Muscle of leg (tissue), 16 donors: ENCODE data around the gene KRT6B. TPM values are rescaled to one million over a fixed set of nuclear protein-coding genes. Genes with fewer than 3 reads are reported as not detected.
A peak's percentile ranks its signal among the peaks of the same experiment; 100 is the strongest.
"Not testable (repeated sequence)": the region's sequence is repeated elsewhere in the genome, so short reads cannot be mapped to it uniquely, and the experiment has no call there.

Source experiments
- DNase-seq: peaks from one replicate; pipeline ENCODE4 v3.0.0; 2013
- H3K27ac ChIP-seq: one replicate; pipeline ENCODE4 v1.5.1; 2013; ENCODE audit warnings: mild to moderate bottlenecking, low read length, control low read depth
- H3K27me3 ChIP-seq: one replicate; pipeline ENCODE4 v1.6.1; 2013; ENCODE audit warnings: low read length; ENCODE audit not compliant: control insufficient read depth, insufficient read depth
- H3K36me3 ChIP-seq: one replicate; pipeline ENCODE4 v1.6.1; 2013; ENCODE audit warnings: low read length; ENCODE audit not compliant: control insufficient read depth, insufficient read depth
- H3K4me1 ChIP-seq: one replicate; pipeline ENCODE4 v1.6.1; 2013; ENCODE audit warnings: low read length; ENCODE audit not compliant: control insufficient read depth, insufficient read depth
- H3K4me3 ChIP-seq: one replicate; pipeline ENCODE4 v1.5.1; 2013; ENCODE audit warnings: low read length, control low read depth
- H3K9me3 ChIP-seq: replicated peaks from 2 replicates; pipeline ENCODE4 v1.6.1; 2013; ENCODE audit warnings: low read depth, low read length; ENCODE audit not compliant: control insufficient read depth
- WGBS: methylation state at CpG from one replicate; pipeline ENCODE4 v1.1.5; 2013; ENCODE audit warnings: missing lambda C conversion rate; ENCODE audit not compliant: insufficient coverage; 5-methylcytosine and 5-hydroxymethylcytosine counted together
- long read RNA-seq, 11 donors: transcript quantifications; one replicate each; lab custom pipeline, GENCODE V29; 2026
- polyA plus RNA-seq, 8 donors: library from polyadenylated mRNA; unstranded; fragments of 120-200 nt; gene quantifications; one replicate each; pipeline versions ENCODE4 v1.2.1 to v1.2.3, GENCODE V29; 2013; ENCODE audit warnings: inconsistent platforms in 1 of 8, low replicate concordance in 1 of 8; ENCODE audit not compliant: insufficient read length in 8 of 8, insufficient read depth in 1 of 8
- total RNA-seq: library from RNA; stranded (reverse); fragments of 120-200 nt; gene quantifications from one replicate; pipeline ENCODE4 v1.2.4, GENCODE V29; 2013

Gene KRT6B
- not detected for total RNA-seq
- polyA plus RNA-seq: under 1 TPM in 1 of 8 donors, not detected in 7; 0.44 TPM
- long read RNA-seq, donor 1: 0 reads
- long read RNA-seq, donor 2: 0 reads
- long read RNA-seq, donor 3: 0 reads
- long read RNA-seq, donor 4: 0 reads
- long read RNA-seq, donor 5: 0 reads
- long read RNA-seq, donor 6: 0 reads
- long read RNA-seq, donor 7: 0 reads
- long read RNA-seq, donor 8: 0 reads
- long read RNA-seq, donor 9: 0 reads
- long read RNA-seq, donor 10: 0 reads
- long read RNA-seq, donor 11: 0 reads

- 92% methylated on average over 5 of the region's 6 CpGs for WGBS
- DNase-seq: no peak
- Histone ChIP-seq H3K4me1 (no peaks in the 10 kb centered on the region), H3K36me3 (no peaks in the 10 kb centered on the region), H3K27me3 (no peaks in the 10 kb centered on the region), H3K9me3 (no peaks in the 10 kb centered on the region), H3K27ac (no peak within 1 kb of the TSS), H3K4me3 (no peak within 1 kb of the TSS)
Measured at GRCh38 chr12:52452101-52452500, at the start of gene KRT6B. TSS of gene KRT6B (minus strand) at chr12:52452146. CDS start at chr12:52452078, 68 bp downstream.

- DNase-seq: no peak
- no peak overlapping the region for H3K4me3 ChIP-seq
- H3K9me3 ChIP-seq: no peaks in the 10 kb centered on the region
- H3K27me3 ChIP-seq: no peaks in the 10 kb centered on the region
- H3K4me1 ChIP-seq: peaks cover 2% of the 10 kb centered on the region
- H3K27ac ChIP-seq: no peak overlapping the region
- H3K36me3 ChIP-seq: no peaks in the 10 kb centered on the region
- WGBS: 72% methylated on average over 5 of the region's 7 CpGs
Measured at GRCh38 chr12:52501490-52501889, 49.5 kb upstream of the KRT6B start.

GRCh38 chr12:52500574-52500973, 48.6 kb upstream of the KRT6B start:
- not testable (repeated sequence) for DNase-seq, H3K27ac ChIP-seq, H3K4me1 ChIP-seq, H3K36me3 ChIP-seq, H3K9me3 ChIP-seq, H3K27me3 ChIP-seq, H3K4me3 ChIP-seq
- WGBS: 75% methylated on average over 4 of the region's 6 CpGs

- Histone ChIP-seq H3K27me3 (no peaks in the 10 kb centered on the region), H3K36me3 (no peaks in the 10 kb centered on the region), H3K4me1 (peaks cover 9% of the 10 kb centered on the region), H3K9me3 (no peaks in the 10 kb centered on the region), H3K4me3 (no peak overlapping the region), H3K27ac (no peak overlapping the region)
- DNase-seq: no peak
- WGBS: 78% methylated on average over 3 of the region's 5 CpGs
Measured at GRCh38 chr12:52499806-52500560, 48.0 kb upstream of the KRT6B start.

GRCh38 chr12:52498946-52499345, 47.0 kb upstream of the KRT6B start:
- Histone ChIP-seq H3K9me3 (no peaks in the 10 kb centered on the region), H3K27me3 (no peaks in the 10 kb centered on the region), H3K4me3 (no peak overlapping the region), H3K27ac (no peak overlapping the region), H3K4me1 (peaks cover 9% of the 10 kb centered on the region), H3K36me3 (no peaks in the 10 kb centered on the region)
- peak; percentile 19 for DNase-seq
- WGBS: no CpG with 5 or more reads among the region's 1 CpG

GRCh38 chr12:52497975-52498374, 46.0 kb upstream of the KRT6B start:
- no peaks in the 10 kb centered on the region for H3K36me3 ChIP-seq
- DNase-seq: no peak
- H3K9me3 ChIP-seq: no peaks in the 10 kb centered on the region
- WGBS: 96% methylated on average over 7 of the region's 7 CpGs
- H3K27ac ChIP-seq: no peak overlapping the region
- H3K4me1 ChIP-seq: peaks cover 9% of the 10 kb centered on the region
- H3K27me3 ChIP-seq: peaks cover 4% of the 10 kb centered on the region
- no peak overlapping the region for H3K4me3 ChIP-seq

- Histone ChIP-seq H3K4me3 (no peak overlapping the region), H3K4me1 (peaks cover 9% of the 10 kb centered on the region), H3K9me3 (no peaks in the 10 kb centered on the region), H3K27ac (no peak overlapping the region), H3K36me3 (no peaks in the 10 kb centered on the region), H3K27me3 (peaks cover 4% of the 10 kb centered on the region)
- WGBS: no CpG with 5 or more reads among the region's 4 CpGs
- DNase-seq: no peak
Measured at GRCh38 chr12:52496590-52497071, 44.7 kb upstream of the KRT6B start.

- H3K4me1 ChIP-seq: peaks cover 9% of the 10 kb centered on the region
Measured at GRCh38 chr12:52496054-52496453, 44.1 kb upstream of the KRT6B start.

GRCh38 chr12:52495389-52495788, 43.4 kb upstream of the KRT6B start:
- no peak overlapping the region for H3K27ac ChIP-seq
- H3K27me3 ChIP-seq: peaks cover 7% of the 10 kb centered on the region
- H3K4me3 ChIP-seq: no peak overlapping the region
- H3K9me3 ChIP-seq: no peaks in the 10 kb centered on the region
- H3K36me3 ChIP-seq: no peaks in the 10 kb centered on the region
- peaks cover 9% of the 10 kb centered on the region for H3K4me1 ChIP-seq
- peak; percentile 31 for DNase-seq
- WGBS: 31% methylated on average over 3 of the region's 3 CpGs

More at GRCh38 chr12:52496054-52496453, 44.1 kb upstream of the KRT6B start:
- Histone ChIP-seq H3K36me3 (no peaks in the 10 kb centered on the region), H3K27me3 (peaks cover 7% of the 10 kb centered on the region), H3K27ac (no peak overlapping the region), H3K9me3 (no peaks in the 10 kb centered on the region), H3K4me3 (no peak overlapping the region)
- no peak for DNase-seq
- WGBS: 29% methylated on average over 1 of the region's 2 CpGs

- H3K36me3 ChIP-seq: no peaks in the 10 kb centered on the region
- DNase-seq: no peak
- peaks cover 9% of the 10 kb centered on the region for H3K4me1 ChIP-seq
- H3K27ac ChIP-seq: no peak overlapping the region
- WGBS: 40% methylated on average over 1 of the region's 4 CpGs
- H3K9me3 ChIP-seq: no peaks in the 10 kb centered on the region
- H3K27me3 ChIP-seq: peaks cover 7% of the 10 kb centered on the region
- no peak overlapping the region for H3K4me3 ChIP-seq
Measured at GRCh38 chr12:52494518-52494917, 42.6 kb upstream of the KRT6B start.
